GM12873 (cell line): ENCODE measurements around the gene PTPN5.

ENCODE experiments used
- TF ChIP-seq, protein P1 (sequence below): IDR thresholded peaks from 2 replicates; pipeline ENCODE4 v1.5.1; 2012; ENCODE audit warnings: low read depth, mild to moderate bottlenecking, moderate library complexity, low read length, control low read depth; ENCODE audit not compliant: insufficient read depth; ENCODE audit errors: missing control alignments

PTPN5 gene

DNA sequence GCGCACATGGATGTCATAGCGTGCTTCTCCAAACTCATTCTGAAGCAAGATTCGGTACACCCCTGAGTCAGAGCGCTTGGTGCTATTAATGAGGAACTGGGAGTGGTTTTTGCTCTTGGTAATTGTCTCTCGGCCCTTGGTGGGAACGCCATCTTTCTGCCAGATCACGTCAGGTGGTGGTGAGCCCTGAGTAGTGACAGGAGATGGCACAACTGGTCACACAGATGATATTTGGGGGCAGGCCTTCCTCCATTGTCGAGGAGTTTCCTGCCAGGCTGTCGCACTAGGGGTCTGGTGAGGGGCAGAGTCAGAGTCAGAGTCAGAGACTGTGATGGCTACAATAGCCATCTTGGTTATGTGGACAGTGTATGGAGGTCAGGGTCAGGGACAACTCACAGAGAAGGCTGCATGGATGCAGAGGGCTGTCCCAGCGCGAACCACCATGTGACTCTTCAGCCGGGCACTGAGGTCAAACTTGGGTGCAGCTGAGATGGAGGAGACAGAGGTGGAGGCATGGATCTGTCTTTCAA, 83.7 kb downstream of the PTPN5 start:
- TF ChIP-seq, protein P1, sequence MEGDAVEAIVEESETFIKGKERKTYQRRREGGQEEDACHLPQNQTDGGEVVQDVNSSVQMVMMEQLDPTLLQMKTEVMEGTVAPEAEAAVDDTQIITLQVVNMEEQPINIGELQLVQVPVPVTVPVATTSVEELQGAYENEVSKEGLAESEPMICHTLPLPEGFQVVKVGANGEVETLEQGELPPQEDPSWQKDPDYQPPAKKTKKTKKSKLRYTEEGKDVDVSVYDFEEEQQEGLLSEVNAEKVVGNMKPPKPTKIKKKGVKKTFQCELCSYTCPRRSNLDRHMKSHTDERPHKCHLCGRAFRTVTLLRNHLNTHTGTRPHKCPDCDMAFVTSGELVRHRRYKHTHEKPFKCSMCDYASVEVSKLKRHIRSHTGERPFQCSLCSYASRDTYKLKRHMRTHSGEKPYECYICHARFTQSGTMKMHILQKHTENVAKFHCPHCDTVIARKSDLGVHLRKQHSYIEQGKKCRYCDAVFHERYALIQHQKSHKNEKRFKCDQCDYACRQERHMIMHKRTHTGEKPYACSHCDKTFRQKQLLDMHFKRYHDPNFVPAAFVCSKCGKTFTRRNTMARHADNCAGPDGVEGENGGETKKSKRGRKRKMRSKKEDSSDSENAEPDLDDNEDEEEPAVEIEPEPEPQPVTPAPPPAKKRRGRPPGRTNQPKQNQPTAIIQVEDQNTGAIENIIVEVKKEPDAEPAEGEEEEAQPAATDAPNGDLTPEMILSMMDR: no peak

DNA sequence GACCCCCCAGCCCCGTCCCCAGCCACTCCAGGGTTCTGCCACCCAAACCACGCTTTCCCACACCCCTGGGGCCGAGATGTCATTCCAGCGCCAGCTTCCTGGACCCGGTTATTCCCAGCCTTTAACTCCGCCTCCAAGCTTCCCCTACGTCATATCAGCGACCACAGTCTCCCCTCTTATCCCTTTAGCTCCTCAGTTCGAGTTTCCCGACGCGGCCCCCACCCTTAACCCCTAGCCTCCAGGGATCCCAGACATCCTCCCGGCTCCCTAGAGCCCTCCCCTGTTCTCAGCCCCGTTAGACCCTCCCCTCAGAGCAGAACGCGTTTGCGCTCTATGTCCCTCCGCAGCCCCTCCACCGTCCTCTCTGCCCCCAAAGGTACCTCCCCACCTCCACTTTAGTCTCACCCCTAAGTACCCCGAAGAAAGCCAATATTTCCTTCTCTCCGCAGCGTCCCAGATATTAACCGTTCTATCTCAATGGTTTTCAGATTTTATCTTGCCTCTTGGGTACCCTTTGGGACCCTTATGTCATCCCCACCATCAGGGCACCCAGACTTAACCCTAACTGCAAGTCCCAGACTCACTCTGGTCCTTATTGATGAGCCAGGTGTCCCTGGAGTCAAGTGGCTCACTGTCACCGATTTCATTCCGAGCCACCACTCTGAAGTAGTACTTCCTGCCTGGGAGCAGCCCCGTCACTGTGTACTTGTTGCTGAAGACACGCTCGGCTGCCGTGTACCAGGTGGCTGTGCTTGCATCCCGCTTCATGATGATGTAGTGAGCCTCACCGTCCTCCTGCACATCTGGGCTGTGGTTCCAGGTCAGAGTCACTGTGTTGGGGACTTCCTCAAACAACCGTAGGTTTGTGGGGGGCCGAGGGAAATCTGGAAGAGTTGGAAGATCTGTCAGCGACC, 85.0 kb downstream of the PTPN5 start:
- TF ChIP-seq, protein P1: no peak

DNA sequence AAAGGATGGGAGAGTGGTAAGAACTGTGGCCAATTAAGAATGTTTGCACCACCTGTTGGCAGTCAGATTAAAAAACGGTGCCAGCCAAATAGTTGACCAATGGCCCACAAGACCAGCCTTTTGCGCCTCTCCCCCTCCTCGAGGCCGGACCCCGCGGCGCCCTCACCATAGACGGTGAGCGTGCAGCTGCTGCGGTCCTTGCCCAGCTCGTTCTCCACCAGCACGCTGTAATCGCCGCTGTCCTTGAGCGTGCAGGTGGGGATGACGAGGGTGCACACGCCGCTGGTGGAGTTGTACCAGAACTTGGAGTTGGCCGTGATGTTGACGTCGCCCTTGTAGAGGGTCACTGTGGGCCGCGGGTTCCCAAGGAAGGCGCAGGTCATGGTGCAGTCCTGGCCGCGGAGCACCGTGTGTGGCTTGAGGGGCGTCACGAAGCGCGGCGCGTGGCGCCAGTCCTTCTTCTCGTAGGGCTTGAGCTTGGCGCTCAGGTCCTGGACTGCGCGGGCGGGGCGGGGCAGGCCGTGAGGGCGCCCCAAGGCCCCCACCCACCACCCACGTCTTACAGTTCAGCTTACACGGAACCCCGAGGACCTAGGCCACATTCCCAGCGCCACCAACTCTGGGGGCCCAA, 85.8 kb downstream of the PTPN5 start:
- TF ChIP-seq, protein P1: no peak

DNA sequence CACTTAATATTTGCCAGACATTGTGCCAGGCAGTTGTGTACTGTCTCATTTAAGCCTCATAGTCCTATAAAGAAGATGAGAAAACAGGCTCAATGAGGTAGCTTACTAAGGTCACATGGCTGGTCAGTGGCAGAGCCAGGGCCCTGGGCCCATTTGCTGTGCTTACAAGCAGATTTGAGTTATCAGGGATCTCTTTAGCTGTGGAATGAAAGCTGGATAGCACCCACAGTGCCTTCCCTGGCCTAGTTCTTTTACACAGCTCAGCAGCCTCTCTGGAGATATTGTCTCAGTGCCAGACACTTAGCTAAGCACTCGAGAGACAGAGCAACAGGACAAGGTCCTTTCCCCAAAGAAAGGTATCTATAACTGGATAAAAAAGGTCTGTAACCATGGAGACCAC, 86.9 kb downstream of the PTPN5 start:
- TF ChIP-seq, protein P1: no peak

DNA sequence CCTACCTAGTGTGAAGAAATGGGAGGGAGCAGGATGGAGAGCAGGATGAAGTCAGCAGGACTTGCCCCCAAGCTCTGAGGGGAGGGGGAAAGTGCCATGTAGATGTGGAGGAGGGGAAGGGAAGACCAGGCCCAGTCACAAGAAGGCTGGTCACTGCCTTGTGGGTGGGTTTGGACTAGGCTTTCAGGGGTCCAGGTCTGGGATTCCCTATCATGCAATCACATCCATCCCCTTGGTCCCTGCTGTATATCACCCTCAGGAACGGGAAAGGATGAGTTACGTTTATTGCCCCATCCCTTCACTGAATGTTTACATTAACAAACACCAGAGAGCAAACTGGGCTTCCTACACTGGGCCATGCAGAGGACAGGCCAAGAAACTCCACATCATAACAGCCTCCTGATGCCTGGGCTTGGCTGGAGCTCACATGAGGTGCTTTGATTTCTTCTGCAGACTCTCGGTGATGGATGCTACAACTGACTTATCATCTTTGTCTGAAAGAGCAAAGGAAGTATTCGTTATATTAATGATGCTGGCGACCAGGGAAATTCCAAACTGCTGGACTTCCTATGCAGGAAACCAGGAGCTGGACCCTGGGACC, 87.5 kb downstream of the PTPN5 start:
- TF ChIP-seq, protein P1: no peak

DNA sequence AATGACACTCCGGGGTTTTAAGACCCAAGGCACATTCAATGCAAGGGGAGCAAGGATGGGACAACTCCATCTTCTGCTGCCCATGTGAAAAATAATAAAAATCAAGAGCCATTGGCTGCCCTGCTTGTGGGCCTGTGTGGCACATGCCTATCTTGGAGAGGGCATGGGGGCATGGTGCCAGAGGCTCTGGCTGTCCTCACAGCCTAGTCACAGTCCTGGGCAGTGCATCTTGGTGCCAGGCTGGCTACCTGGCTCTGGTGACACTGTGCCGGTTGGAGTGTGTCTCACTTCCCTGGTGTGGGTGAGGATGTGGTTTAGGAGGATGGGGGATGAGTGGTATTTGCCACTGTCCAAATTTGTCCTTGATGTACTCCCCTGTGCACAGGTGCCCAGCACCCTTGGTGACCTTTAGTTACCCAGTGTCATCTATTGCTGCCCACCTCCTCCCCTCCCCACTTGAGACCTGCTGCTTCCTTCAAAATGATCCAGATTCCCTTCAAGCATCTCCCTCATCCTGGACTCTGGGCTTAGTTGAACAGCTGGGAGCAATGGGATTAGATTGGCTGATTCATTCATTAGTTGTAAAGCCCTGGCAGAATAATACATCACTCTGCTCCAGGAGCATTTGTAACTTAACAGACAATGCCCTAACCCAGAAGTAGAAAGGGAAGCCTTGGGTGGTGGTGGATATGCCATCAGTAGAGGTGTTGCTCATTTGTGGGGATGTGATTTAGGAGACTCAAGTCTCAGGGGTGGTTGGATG, 88.4 kb downstream of the PTPN5 start:
- TF ChIP-seq, protein P1: no peak
